Natural killer cell (primary cell): Measurements from ENCODE around the gene POTEH. TPM values are rescaled to one million over a fixed set of nuclear protein-coding genes. Genes with fewer than 3 reads are reported as not detected.
A peak's percentile ranks its signal among the peaks of the same experiment; 100 is the strongest.
"Not testable (repeated sequence)": the region's sequence is repeated elsewhere in the genome, so short reads cannot be mapped to it uniquely, and the experiment has no call there.

Experiments
- ATAC-seq, 3 donors: fragments of 150-1000 bp in 2 of 3; fragments of 200-7000 bp in 1 of 3; cut with Tn5 transposase; 1 replicate in 1 of 3; 2 replicates in 2 of 3; pipeline ENCODE4 v1.10.0; 2021; ENCODE audit warnings: mild to moderate bottlenecking in 2 of 3, moderate library complexity in 2 of 3
- DNase-seq, 2 donors: peaks; one replicate each; pipeline versions ENCODE4 v3.0.0 to v3.0.0-alpha.2; 2013 to 2021; ENCODE audit warnings: mixed read lengths in 1 of 2
- H3K27ac ChIP-seq: one replicate; pipeline ENCODE4 v1.5.1; 2013; ENCODE audit warnings: mild to moderate bottlenecking, low read length
- H3K27me3 ChIP-seq: one replicate; pipeline ENCODE4 v1.6.1; 2013; ENCODE audit warnings: low read length; ENCODE audit not compliant: control insufficient read depth, insufficient read depth
- H3K36me3 ChIP-seq: one replicate; pipeline ENCODE4 v1.6.1; 2013; ENCODE audit warnings: low read length; ENCODE audit not compliant: control insufficient read depth, insufficient read depth
- H3K4me1 ChIP-seq: one replicate; pipeline ENCODE4 v1.6.1; 2013; ENCODE audit warnings: low read length; ENCODE audit not compliant: control insufficient read depth, insufficient read depth
- H3K4me3 ChIP-seq: one replicate; pipeline ENCODE4 v1.5.1; 2013; ENCODE audit warnings: low read length
- H3K9me3 ChIP-seq: one replicate; pipeline ENCODE4 v1.6.1; 2013; ENCODE audit warnings: low read length; ENCODE audit not compliant: control insufficient read depth, insufficient read depth
- H3K27ac Mint-ChIP-seq, 2 donors: one replicate each; pipeline ENCODE4 v1.8.0; 2022; ENCODE audit warnings: mild to moderate bottlenecking in 2 of 2, mixed read lengths in 2 of 2, moderate library complexity in 1 of 2
- H3K27me3 Mint-ChIP-seq, 2 donors: one replicate each; pipeline ENCODE4 v1.8.0; 2022; ENCODE audit warnings: low read depth in 2 of 2, mixed read lengths in 2 of 2
- H3K36me3 Mint-ChIP-seq: one replicate; pipeline ENCODE4 v1.8.0; 2022; ENCODE audit warnings: mixed read lengths
- H3K4me1 Mint-ChIP-seq, 2 donors: one replicate each; pipeline ENCODE4 v1.8.0; 2022; ENCODE audit warnings: mixed read lengths in 2 of 2
- H3K4me3 Mint-ChIP-seq: one replicate; pipeline ENCODE4 v1.8.0; 2022; ENCODE audit warnings: mild to moderate bottlenecking, moderate library complexity, mixed read lengths
- H3K9me3 Mint-ChIP-seq, 2 donors: one replicate each; pipeline ENCODE4 v1.8.0; 2022; ENCODE audit warnings: mixed read lengths in 2 of 2
- WGBS: methylation state at CpG from one replicate; pipeline ENCODE4 v1.1.7; 2013; ENCODE audit warnings: missing lambda C conversion rate; ENCODE audit not compliant: insufficient coverage; 5-methylcytosine and 5-hydroxymethylcytosine counted together
- intact Hi-C: fragments of 100-400 bp; cut with micrococcal nuclease; formaldehyde crosslinking; loops from one replicate; pipeline ENCODE4 v1.14.2; 2022
- total RNA-seq, 4 donors: library from RNA; stranded (reverse); fragments of 120-200 nt in 1 of 4; gene quantifications; one replicate each; pipeline versions ENCODE4 v1.2.3 to v1.2.4, GENCODE V29; 2013 to 2022

Gene POTEH
- total RNA-seq, 3 donors from 2014 or later (not counting 1 experiment from before 2014, with no cell fraction given) = 0.25 TPM; not detected in 2

GRCh38 chr22:15738157-15738908 is 48.5 kb downstream of the POTEH start:
- DNase-seq, H3K4me3 Mint-ChIP-seq, H3K36me3 Mint-ChIP-seq, H3K4me3 ChIP-seq, H3K9me3 ChIP-seq, H3K4me1 ChIP-seq, intact Hi-C loops, H3K27ac Mint-ChIP-seq, H3K27ac ChIP-seq, H3K27me3 ChIP-seq, ATAC-seq, H3K9me3 Mint-ChIP-seq, H3K4me1 Mint-ChIP-seq, H3K27me3 Mint-ChIP-seq, H3K36me3 ChIP-seq: not testable (repeated sequence)
- 89% methylated on average over 4 of the region's 10 CpGs for WGBS

DNA sequence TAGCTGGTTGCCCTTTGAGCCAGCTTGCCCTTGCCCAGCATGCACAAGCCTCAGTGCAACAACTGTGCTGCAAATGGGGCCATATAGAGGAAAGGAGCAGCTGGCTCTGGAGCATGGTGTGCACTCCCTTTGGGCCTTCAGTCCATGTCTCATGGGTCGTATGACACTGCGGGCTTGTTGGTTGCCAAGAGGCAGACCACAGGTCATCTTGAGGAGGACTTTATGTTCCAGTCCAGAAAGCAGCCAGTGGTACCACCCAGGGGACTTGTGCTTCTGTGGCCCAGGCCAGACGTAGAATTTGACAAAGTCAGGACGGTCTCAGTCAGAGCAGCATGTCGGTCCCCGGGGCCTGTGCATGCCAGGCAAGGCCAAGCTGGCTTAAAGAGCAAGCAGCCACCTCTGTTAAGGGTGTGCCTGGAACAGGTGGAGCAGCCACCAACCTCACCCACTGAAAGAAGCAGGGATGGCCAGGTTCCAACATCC is 49.1 kb downstream of the POTEH start:
- H3K4me3 Mint-ChIP-seq, DNase-seq, H3K27ac ChIP-seq, H3K9me3 Mint-ChIP-seq, H3K9me3 ChIP-seq, H3K27ac Mint-ChIP-seq, H3K27me3 ChIP-seq, H3K4me3 ChIP-seq, H3K27me3 Mint-ChIP-seq, H3K4me1 Mint-ChIP-seq, H3K36me3 ChIP-seq, H3K36me3 Mint-ChIP-seq, H3K4me1 ChIP-seq, intact Hi-C loops, ATAC-seq: not testable (repeated sequence)
- WGBS = no CpG with 5 or more reads among the region's 6 CpGs

DNA sequence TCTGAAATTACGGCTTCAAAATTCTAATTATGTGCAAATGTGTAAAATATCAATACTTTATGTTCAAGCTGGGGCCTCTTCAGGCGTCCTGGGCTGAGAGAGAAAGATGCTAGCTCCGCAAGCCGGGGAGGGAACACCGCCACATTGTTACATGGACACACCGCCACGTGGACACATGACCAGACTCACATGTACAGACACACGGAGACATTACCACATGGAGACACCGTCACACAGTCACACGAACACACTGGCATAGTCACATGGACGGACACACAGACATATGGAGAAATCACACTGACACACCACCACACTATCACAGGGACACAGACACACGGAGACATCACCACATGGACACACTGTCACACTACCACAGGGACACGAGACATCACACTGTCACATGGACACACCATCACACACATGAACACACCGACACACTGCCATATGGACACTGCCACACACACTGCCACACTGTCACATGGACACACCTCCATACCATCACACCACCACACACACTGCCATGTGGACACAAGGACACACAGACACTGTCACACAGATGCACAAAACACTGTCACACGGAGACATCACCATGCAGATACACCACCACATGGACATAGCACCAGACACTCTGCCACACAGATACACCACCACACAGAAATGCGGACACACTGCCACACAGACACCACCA is 58.0 kb downstream of the POTEH start:
- H3K27ac ChIP-seq, H3K36me3 ChIP-seq, H3K27me3 Mint-ChIP-seq, H3K27ac Mint-ChIP-seq, H3K27me3 ChIP-seq, H3K9me3 ChIP-seq, H3K4me1 ChIP-seq, H3K4me3 Mint-ChIP-seq, H3K36me3 Mint-ChIP-seq, H3K4me1 Mint-ChIP-seq, intact Hi-C loops, H3K4me3 ChIP-seq, H3K9me3 Mint-ChIP-seq: not testable (repeated sequence)
- WGBS = 83% methylated on average over 11 of the region's 16 CpGs
- peak in 1 of 3 donors; percentile 37 for ATAC-seq
- peak in 1 of 2 donors; percentile 0 for DNase-seq

- intact Hi-C loops, H3K9me3 Mint-ChIP-seq, DNase-seq: not testable (repeated sequence)
Measured at GRCh38 chr22:15749181-15749970, 59.5 kb downstream of the POTEH start.

GRCh38 chr22:15759443-15760097 is 69.7 kb downstream of the POTEH start:
- not testable (repeated sequence) for ATAC-seq, DNase-seq

More at GRCh38 chr22:15749181-15749970, 59.5 kb downstream of the POTEH start:
- H3K27me3 ChIP-seq, H3K27me3 Mint-ChIP-seq, H3K4me1 Mint-ChIP-seq, H3K27ac ChIP-seq, ATAC-seq, H3K36me3 Mint-ChIP-seq, H3K4me3 Mint-ChIP-seq, H3K4me1 ChIP-seq, H3K4me3 ChIP-seq, H3K9me3 ChIP-seq, H3K36me3 ChIP-seq, H3K27ac Mint-ChIP-seq: not testable (repeated sequence)
- WGBS = 73% methylated on average over 27 of the region's 41 CpGs

DNA sequence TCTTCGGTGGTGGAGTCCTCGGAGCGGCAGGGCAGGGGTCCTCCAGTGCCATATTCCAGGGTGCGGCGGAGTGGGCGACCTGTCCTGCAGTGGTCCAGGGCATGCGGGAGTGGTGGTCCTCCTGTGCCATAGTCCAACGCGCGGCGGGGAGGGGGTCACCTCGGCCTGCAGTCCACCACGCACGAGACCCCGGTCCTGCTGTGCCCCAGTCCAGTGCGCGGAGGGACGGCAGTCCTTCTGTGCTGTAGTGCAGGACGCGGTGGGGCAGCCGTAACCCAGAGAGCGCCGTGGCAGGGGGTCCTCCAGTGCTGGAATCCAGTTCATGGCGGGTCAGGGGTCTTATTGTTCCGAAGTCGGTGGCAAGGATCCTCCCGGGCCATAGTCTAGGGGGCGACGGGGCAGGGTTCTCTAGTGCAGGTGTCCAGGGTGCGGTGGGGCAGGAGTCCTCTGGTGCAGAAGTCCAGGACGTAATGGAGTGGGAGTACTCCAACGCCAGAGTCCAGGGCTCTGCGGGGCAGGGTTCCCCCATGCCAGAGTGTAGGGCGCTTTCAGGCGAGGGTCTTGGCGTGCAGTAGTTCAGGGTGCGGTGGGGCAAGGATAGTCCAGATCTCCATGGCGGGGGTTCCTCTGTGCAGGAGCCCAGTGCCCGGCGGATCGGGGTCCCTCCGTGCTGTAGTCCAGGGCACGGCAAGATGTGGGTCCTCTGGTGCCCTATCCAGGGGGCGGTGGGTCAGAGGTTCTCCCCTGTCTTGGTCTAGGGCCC is 70.7 kb downstream of the POTEH start:
- DNase-seq, H3K4me3 ChIP-seq, H3K9me3 Mint-ChIP-seq, H3K4me1 Mint-ChIP-seq, H3K27ac ChIP-seq, H3K36me3 ChIP-seq, H3K27me3 Mint-ChIP-seq, H3K4me3 Mint-ChIP-seq, H3K9me3 ChIP-seq, H3K27ac Mint-ChIP-seq, H3K4me1 ChIP-seq, ATAC-seq, intact Hi-C loops, H3K36me3 Mint-ChIP-seq, H3K27me3 ChIP-seq: not testable (repeated sequence)
- 88% methylated on average over 7 of the region's 44 CpGs for WGBS

More at GRCh38 chr22:15759443-15760097, 69.7 kb downstream of the POTEH start:
- H3K27me3 ChIP-seq, H3K36me3 ChIP-seq, H3K27ac ChIP-seq, H3K4me1 Mint-ChIP-seq, H3K9me3 Mint-ChIP-seq, H3K9me3 ChIP-seq, H3K4me3 Mint-ChIP-seq, H3K27ac Mint-ChIP-seq, H3K27me3 Mint-ChIP-seq, H3K4me1 ChIP-seq, H3K36me3 Mint-ChIP-seq, H3K4me3 ChIP-seq, intact Hi-C loops: not testable (repeated sequence)
- 94% methylated on average over 8 of the region's 28 CpGs for WGBS
